Calu3 (cell line): ENCODE measurements around the gene KIF3B. TPM values are rescaled to one million over a fixed set of nuclear protein-coding genes. Genes with fewer than 3 reads are reported as not detected.
"Not testable (repeated sequence)": the region's sequence is repeated elsewhere in the genome, so short reads cannot be mapped to it uniquely, and the experiment has no call there.

Source experiments
- BruUV-seq: library from RNA; stranded (reverse); fragments of 400-500 nt; replicated peaks from 2 replicates; lab custom pipeline; 2021; lab: Mats Ljungman, UMichigan
- CTCF ChIA-PET: fragments of 300-600 bp; sonication (Branson Sonifier 250); formaldehyde crosslinking; loops from one replicate; lab custom pipeline; 2022; ENCODE audit warnings: antibody characterized with exemption; lab: Charles Lee
- DNase-seq: peaks from one replicate; pipeline ENCODE4 v3.0.0; 2022
- H3K27ac Mint-ChIP-seq: one replicate; pipeline ENCODE4 v1.8.0; 2022; ENCODE audit warnings: mixed read lengths; ENCODE audit not compliant: unreplicated experiment
- H3K27me3 Mint-ChIP-seq: one replicate; pipeline ENCODE4 v1.8.0; 2022; ENCODE audit warnings: mixed read lengths; ENCODE audit not compliant: unreplicated experiment
- H3K36me3 Mint-ChIP-seq: one replicate; pipeline ENCODE4 v1.8.0; 2022; ENCODE audit warnings: mild to moderate bottlenecking, moderate library complexity, mixed read lengths; ENCODE audit not compliant: insufficient read depth, unreplicated experiment
- H3K4me1 Mint-ChIP-seq: one replicate; pipeline ENCODE4 v1.8.0; 2022; ENCODE audit warnings: mild to moderate bottlenecking, low read depth, mixed read lengths; ENCODE audit not compliant: unreplicated experiment
- H3K4me3 Mint-ChIP-seq: one replicate; pipeline ENCODE4 v1.8.0; 2022; ENCODE audit warnings: mild to moderate bottlenecking, low read depth, moderate library complexity, mixed read lengths; ENCODE audit not compliant: unreplicated experiment
- H3K9me3 Mint-ChIP-seq: one replicate; pipeline ENCODE4 v1.8.0; 2022; ENCODE audit warnings: low read depth, mixed read lengths; ENCODE audit not compliant: unreplicated experiment
- CTCF ChIP-seq: fragments of 200-600 bp; IDR thresholded peaks from one replicate; pipeline ENCODE4 v1.8.0; 2022; ENCODE audit warnings: antibody characterized with exemption; ENCODE audit not compliant: unreplicated experiment
- intact Hi-C: fragments of 100-400 bp; cut with micrococcal nuclease; formaldehyde crosslinking; loops from one replicate; pipeline ENCODE4 v1.10.0; 2022; ENCODE audit not compliant: unreplicated experiment
- total RNA-seq: library from RNA; stranded (reverse); gene quantifications from 2 replicates; pipeline ENCODE4 v1.2.3, GENCODE V29; 2022

The KIF3B gene
- total RNA-seq, 1 experiment from 2014 or later: 51.2 TPM

- TF ChIP-seq CTCF: no peak
- CTCF ChIA-PET: interaction anchor here (0.6 to 1.1 kb wide), 2 partner anchors 20 to 215 kb away, joined by 3 to 6 read pairs; no protein-coding TSS in a partner anchor
- H3K4me1 Mint-ChIP-seq: no peaks in the 10 kb centered on the region
Observed at GRCh38 chr20:32249030-32249738, 28.3 kb upstream of the KIF3B start.

GRCh38 chr20:32251470-32251869 lies 26.0 kb upstream of the KIF3B start:
- TF ChIP-seq CTCF: no peak
- H3K36me3 Mint-ChIP-seq: no peaks in the 10 kb centered on the region
- CTCF ChIA-PET: no interaction called here
- intact Hi-C loops: no loop called here
- no peaks in the 10 kb centered on the region for H3K27me3 Mint-ChIP-seq
- H3K4me1 Mint-ChIP-seq: peaks cover 5% of the 10 kb centered on the region
- no peak overlapping the region for H3K4me3 Mint-ChIP-seq
- no peak overlapping the region for H3K27ac Mint-ChIP-seq
- DNase-seq: no peak
- H3K9me3 Mint-ChIP-seq: no peaks in the 10 kb centered on the region
- BruUV-seq: no TSS peak

More at GRCh38 chr20:32249030-32249738, 28.3 kb upstream of the KIF3B start:
- Mint-ChIP-seq H3K27ac (no peak overlapping the region), H3K27me3 (no peaks in the 10 kb centered on the region), H3K9me3 (no peaks in the 10 kb centered on the region), H3K36me3 (no peaks in the 10 kb centered on the region), H3K4me3 (no peak overlapping the region)
- intact Hi-C loops: no loop called here
- no TSS peak for BruUV-seq
- no peak for DNase-seq

GRCh38 chr20:32252189-32252588 lies 25.3 kb upstream of the KIF3B start:
- CTCF ChIA-PET: no interaction called here
- Mint-ChIP-seq H3K36me3 (no peaks in the 10 kb centered on the region), H3K4me3 (no peak overlapping the region), H3K9me3 (no peaks in the 10 kb centered on the region), H3K27me3 (no peaks in the 10 kb centered on the region), H3K27ac (no peak overlapping the region), H3K4me1 (peaks cover 11% of the 10 kb centered on the region)
- intact Hi-C loops: no loop called here
- no TSS peak for BruUV-seq
- TF ChIP-seq CTCF: no peak
- DNase-seq: no peak

GRCh38 chr20:32260973-32261372 lies 16.5 kb upstream of the KIF3B start:
- CTCF ChIA-PET, intact Hi-C loops, BruUV-seq, H3K36me3 Mint-ChIP-seq, H3K4me3 Mint-ChIP-seq, DNase-seq, H3K27me3 Mint-ChIP-seq, H3K9me3 Mint-ChIP-seq, H3K27ac Mint-ChIP-seq: not testable (repeated sequence)
- peaks cover 11% of the 10 kb centered on the region for H3K4me1 Mint-ChIP-seq

GRCh38 chr20:32261644-32262043 lies 15.8 kb upstream of the KIF3B start:
- DNase-seq: no peak
- intact Hi-C loops: no loop called here
- Mint-ChIP-seq H3K4me3 (no peak overlapping the region), H3K27ac (no peak overlapping the region), H3K36me3 (no peaks in the 10 kb centered on the region), H3K4me1 (peaks cover 4% of the 10 kb centered on the region), H3K27me3 (no peaks in the 10 kb centered on the region), H3K9me3 (no peaks in the 10 kb centered on the region)
- no TSS peak for BruUV-seq
- no peak for TF ChIP-seq CTCF
- CTCF ChIA-PET: no interaction called here
